OCI-LY1 (cell line): ENCODE results near the gene DEPDC1B.

ENCODE experiments used
- EZH2 ChIP-seq: fragments of 200-600 bp; sonication (generic), shearing (Covaris generic); IDR thresholded peaks from 2 replicates; pipeline ENCODE4 v1.8.0; 2017; ENCODE audit warnings: borderline replicate concordance, mixed run types, mild to moderate bottlenecking, antibody characterized with exemption, low read length, moderate library complexity, mixed read lengths
- TF ChIP-seq, protein P1 (sequence below): fragments of 200-600 bp; sonication (generic), shearing (Covaris generic); IDR thresholded peaks from 2 replicates; pipeline ENCODE4 v1.5.1; 2017; ENCODE audit warnings: mild to moderate bottlenecking, antibody characterized with exemption, low read length, moderate library complexity, mixed read lengths

DNA sequence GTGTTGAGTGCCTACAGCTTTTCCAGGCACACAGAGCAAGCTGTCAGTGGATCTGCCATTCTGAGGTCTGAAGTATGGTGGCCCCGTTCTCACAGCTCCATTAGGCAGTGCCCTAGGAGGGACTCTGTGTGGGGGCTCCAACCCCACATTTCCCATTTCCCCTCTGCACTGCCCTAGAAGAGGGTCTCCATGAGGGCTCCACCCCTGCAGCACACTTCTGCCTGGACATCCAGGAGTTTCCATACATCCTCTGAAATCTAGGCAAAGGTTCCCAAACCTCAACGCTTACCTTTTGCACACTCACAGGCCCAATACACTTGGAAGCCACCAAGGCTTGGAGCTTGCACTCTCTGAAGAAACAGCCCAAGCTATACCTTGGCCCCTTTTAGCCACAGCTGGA, 131.3 kb downstream of the DEPDC1B start:
- TF ChIP-seq, protein P1, sequence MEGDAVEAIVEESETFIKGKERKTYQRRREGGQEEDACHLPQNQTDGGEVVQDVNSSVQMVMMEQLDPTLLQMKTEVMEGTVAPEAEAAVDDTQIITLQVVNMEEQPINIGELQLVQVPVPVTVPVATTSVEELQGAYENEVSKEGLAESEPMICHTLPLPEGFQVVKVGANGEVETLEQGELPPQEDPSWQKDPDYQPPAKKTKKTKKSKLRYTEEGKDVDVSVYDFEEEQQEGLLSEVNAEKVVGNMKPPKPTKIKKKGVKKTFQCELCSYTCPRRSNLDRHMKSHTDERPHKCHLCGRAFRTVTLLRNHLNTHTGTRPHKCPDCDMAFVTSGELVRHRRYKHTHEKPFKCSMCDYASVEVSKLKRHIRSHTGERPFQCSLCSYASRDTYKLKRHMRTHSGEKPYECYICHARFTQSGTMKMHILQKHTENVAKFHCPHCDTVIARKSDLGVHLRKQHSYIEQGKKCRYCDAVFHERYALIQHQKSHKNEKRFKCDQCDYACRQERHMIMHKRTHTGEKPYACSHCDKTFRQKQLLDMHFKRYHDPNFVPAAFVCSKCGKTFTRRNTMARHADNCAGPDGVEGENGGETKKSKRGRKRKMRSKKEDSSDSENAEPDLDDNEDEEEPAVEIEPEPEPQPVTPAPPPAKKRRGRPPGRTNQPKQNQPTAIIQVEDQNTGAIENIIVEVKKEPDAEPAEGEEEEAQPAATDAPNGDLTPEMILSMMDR, result no peak
- no peak for TF ChIP-seq EZH2
